Bronchial epithelial cell (primary cell): Measurements from ENCODE around the gene ZNF622. TPM values are rescaled to one million over a fixed set of nuclear protein-coding genes. Genes with fewer than 3 reads are reported as not detected.
"Not testable (repeated sequence)": the region's sequence is repeated elsewhere in the genome, so short reads cannot be mapped to it uniquely, and the experiment has no call there.

Experiments
- DNase-seq: peaks from one replicate; pipeline ENCODE4 v3.0.0-alpha.2; 2010; ENCODE audit warnings: low read depth
- FAIRE-seq: peaks from 2 replicates; lab custom pipeline; 2011; peaks lifted over from hg19 to GRCh38; lab: Jason Lieb, UNC
- H3K27me3 ChIP-seq: 2 replicates; pipeline ENCODE4 v1.5.1; 2011; ENCODE audit warnings: low read length; ENCODE audit not compliant: control insufficient read depth, insufficient read depth
- H3K36me3 ChIP-seq: 2 replicates; pipeline ENCODE4 v1.5.1; 2011; ENCODE audit warnings: low read length; ENCODE audit not compliant: control insufficient read depth, insufficient read depth
- H3K4me3 ChIP-seq: 2 replicates; pipeline ENCODE4 v1.5.1; 2011; ENCODE audit warnings: mild to moderate bottlenecking, low read depth, low read length, control low read depth
- CTCF ChIP-seq: IDR thresholded peaks from 2 replicates; pipeline ENCODE4 v1.5.1; 2011; ENCODE audit warnings: mild to moderate bottlenecking, moderate library complexity, low read length, control low read depth, inconsistent platforms; ENCODE audit not compliant: insufficient read depth, severe bottlenecking
- total RNA-seq: library from RNA; depleted of rRNA; stranded (reverse); fragments of >200 nt; gene quantifications from 2 replicates; pipeline ENCODE4 v1.2.1, GENCODE V29; 2014

Gene ZNF622
- total RNA-seq, 1 donor from 2014 or later = 72.7 TPM

DNA sequence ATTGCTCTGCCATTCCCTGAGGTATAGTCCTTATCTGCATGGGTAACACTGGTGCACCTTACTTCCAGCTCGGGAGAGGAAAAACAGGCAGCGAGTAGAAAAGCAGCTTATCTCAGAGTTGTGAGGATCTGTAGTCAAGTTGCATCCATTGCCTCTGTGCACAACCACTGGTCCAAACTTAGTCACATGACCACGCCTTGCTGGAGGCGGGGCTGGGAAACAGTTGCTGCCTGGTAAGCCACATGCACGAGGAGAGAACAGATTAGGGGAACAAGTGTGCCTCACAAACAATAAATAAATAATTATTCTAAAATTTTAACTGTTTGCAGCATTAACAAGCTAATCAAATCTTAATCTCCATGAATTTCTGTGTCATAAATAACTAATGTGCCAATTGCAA, 18.6 kb downstream of the ZNF622 start:
- no peak for TF ChIP-seq CTCF
- Histone ChIP-seq H3K27me3 (no peaks in the 10 kb centered on the region), H3K4me3 (no peak overlapping the region), H3K36me3 (peaks cover 13% of the 10 kb centered on the region)
- FAIRE-seq (no peak), DNase-seq (no peak)

DNA sequence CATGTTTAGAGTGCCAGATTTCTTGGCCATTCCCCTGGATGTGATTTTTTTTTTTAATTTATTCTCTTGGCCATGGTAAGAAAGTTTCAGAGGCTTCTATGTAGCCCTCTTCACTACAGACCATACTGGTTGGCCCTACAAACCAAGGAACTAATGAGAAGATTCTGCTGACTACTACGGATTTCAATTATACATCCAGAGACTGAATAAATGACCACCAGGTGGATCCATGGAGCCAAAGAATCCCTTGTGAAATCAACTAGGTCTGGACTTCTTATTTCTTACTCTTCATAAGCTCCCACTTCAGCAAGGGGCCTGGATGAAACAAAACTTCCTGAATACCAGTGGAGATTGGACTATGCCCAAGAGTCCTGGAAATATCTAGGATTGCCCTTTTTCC, 27.6 kb downstream of the ZNF622 start:
- peak; percentile 15 for TF ChIP-seq CTCF
- Histone ChIP-seq H3K36me3 (no peaks in the 10 kb centered on the region), H3K4me3 (no peak overlapping the region), H3K27me3 (no peaks in the 10 kb centered on the region)
- DNase-seq (peak; percentile 18), FAIRE-seq (no peak)

DNA sequence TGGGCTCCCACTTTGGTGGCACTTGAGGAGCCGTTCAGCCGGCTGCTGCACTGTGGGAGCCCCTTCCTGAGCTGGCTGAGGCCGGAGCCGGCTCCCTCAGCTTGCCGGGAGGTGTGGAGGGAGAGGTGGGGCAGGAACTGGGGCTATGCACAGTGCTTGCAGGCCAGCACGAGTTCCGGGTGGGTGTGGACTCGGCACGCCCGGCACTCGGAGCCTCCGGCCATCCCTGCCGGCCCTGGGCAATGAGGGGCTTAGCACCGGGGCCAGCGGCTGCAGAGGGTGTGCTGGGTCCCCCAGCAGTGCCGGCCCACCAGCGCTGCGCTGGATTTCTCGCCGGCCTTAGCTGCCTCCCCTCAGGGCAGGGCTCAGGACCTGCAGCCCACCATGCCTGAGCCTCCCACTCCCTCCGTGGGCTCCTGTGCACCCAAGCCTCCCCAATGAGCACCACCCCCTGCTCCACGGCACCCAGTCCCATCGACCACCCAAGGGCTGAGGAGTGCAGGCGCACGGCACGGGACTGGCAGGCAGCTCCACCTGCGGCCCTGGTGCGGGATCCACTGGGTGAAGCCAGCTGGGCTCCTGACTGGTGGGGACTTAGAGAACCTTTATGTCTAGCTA, 29.4 kb downstream of the ZNF622 start:
- DNase-seq, H3K4me3 ChIP-seq, FAIRE-seq, H3K27me3 ChIP-seq, H3K36me3 ChIP-seq: not testable (repeated sequence)

DNA sequence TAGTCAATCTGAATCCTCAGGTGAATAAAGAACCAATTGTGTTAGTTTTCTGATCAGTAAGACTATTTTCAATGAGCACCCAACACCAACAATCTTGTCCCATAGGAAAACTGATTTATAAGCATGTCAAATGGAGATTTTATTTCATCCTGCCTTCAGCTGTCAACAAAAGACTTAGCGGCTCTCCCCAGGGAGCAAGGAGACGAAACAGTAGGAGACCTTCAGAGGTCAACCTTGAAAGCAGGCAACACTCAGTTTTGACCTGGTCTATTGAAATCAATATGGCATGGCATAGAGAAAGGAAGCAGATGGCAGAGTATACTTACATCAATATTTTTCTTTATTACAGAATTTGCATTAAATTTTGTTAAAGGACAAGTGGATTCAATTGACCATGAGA, 34.1 kb downstream of the ZNF622 start:
- H3K4me3 ChIP-seq = no peak overlapping the region
- no peaks in the 10 kb centered on the region for H3K36me3 ChIP-seq
- no peak for TF ChIP-seq CTCF
- FAIRE-seq = no peak
- H3K27me3 ChIP-seq = peaks cover 1% of the 10 kb centered on the region
- no peak for DNase-seq

DNA sequence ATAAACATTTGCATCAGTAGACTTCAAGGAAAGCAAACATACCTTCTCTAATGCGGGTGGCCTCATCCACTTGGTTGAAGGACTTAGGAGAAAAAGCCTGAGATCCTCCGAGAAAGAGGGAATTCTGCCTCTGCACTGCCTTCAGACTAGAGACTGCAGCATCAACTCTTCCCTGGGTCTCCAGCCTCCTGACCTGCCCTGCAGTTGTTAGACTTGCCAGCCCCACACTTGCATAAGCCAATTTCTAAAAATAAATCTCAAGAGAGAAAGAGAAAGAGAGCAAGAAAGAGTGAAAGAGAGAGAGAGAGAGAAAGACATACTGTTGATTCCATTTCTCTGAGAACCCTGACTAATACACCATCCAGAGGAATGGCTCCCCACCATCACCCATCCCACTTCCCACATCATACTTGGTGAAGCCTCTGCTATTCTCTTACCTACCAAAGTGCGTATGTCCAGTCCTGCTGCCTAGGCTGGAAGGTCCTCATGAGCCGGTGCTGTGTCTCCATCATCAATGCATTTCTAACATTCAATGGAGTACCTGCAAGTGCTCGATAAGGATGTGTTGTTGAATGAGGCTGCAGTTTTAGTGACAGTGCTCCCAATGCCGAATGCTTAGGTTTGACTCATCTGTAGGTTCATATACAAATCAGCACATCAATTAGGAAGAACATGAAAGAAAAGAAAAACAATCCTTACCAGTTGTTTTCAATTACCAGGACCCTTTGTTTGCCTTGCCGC, 35.1 kb downstream of the ZNF622 start:
- FAIRE-seq (no peak), DNase-seq (no peak)
- no peak for TF ChIP-seq CTCF
- peaks cover 1% of the 10 kb centered on the region for H3K27me3 ChIP-seq
- H3K4me3 ChIP-seq = no peak overlapping the region
- H3K36me3 ChIP-seq = no peaks in the 10 kb centered on the region

DNA sequence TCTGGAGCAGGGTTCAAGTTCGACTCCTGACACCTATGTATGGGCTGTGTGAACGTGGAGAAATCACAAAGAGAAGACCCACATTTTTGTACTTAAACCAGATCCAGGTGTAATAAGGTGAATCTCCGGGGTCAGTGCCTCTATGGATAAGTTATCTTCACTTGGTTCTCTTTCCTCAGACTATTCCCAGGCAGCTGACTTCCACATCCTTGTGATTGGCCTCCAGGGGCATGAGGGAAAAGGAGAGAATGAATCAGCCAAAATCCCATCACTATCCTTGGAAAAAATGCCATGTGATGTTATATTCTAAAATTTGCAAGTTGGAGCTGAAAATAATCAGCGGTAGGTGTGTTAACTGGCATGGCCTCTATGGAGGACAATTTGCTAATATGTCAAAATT, 37.2 kb downstream of the ZNF622 start:
- DNase-seq (no peak), FAIRE-seq (no peak)
- H3K4me3 ChIP-seq = no peak overlapping the region
- H3K27me3 ChIP-seq = peaks cover 1% of the 10 kb centered on the region
- TF ChIP-seq CTCF = no peak
- no peaks in the 10 kb centered on the region for H3K36me3 ChIP-seq
